ENCODE data around the gene DNAJC3. TPM values are rescaled to one million over a fixed set of nuclear protein-coding genes. Genes with fewer than 3 reads are reported as not detected.

Gene DNAJC3
- total RNA-seq, 1 donor from 2014 or later = 51.7 TPM

DNA sequence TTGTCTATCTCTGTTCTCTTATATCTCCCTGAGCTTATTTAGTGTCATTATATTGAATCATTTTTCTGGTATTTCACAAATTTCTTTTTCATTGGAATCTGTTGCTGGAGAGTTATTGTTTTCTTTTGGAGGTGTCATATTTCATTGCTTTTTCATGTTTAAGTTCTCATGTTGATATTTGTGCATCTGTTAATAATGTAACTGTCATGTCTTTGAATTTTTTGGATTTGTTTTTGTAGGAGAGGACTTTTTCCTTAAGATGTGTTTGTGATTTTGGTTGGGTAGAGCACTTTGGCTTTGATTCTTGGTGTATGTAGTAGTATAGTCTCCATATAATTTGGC, 64.0 kb downstream of the DNAJC3 start:
- H3K27me3 Mint-ChIP-seq (ENCODE audit: low read depth, unreplicated experiment) = no peaks in the 10 kb centered on the region
- H3K4me1 Mint-ChIP-seq (ENCODE audit: low read depth, unreplicated experiment) = peaks cover 5% of the 10 kb centered on the region
- Histone ChIP-seq H3K36me3 (ENCODE audit: insufficient read depth, low read length) (no peaks in the 10 kb centered on the region), H3K4me1 (ENCODE audit: insufficient read depth, low read length) (no peaks in the 10 kb centered on the region), H3K27ac (ENCODE audit: low read depth, low read length) (no peak overlapping the region), H3K79me2 (ENCODE audit: insufficient read depth, low read length) (peaks cover 34% of the 10 kb centered on the region), H2AFZ (ENCODE audit: low read depth, low read length) (no peak overlapping the region), H3K9me3 (ENCODE audit: insufficient read depth, low read depth, low read length) (no peaks in the 10 kb centered on the region), H3K4me3 (ENCODE audit: insufficient read depth, low read depth, low read length) (no peak overlapping the region), H3K27me3 (ENCODE audit: insufficient read depth, low read length) (no peaks in the 10 kb centered on the region), H3K4me2 (ENCODE audit: low read length) (no peak overlapping the region), H3K9ac (ENCODE audit: low read length) (no peak overlapping the region), H4K20me1 (ENCODE audit: insufficient read depth, low read length) (peaks cover 40% of the 10 kb centered on the region)
- no peak for DNase-seq (ENCODE audit: low read depth)
- no peak for FAIRE-seq
- peaks cover 8% of the 10 kb centered on the region for H3K9me3 Mint-ChIP-seq (ENCODE audit: unreplicated experiment)
- peaks cover 6% of the 10 kb centered on the region for H3K36me3 Mint-ChIP-seq (ENCODE audit: low read depth, unreplicated experiment)
- no peak for TF ChIP-seq EZH2 (IDR thresholded peaks at IDR 0.05; ENCODE audit: insufficient read depth, low read length)
- TF ChIP-seq, protein P1, sequence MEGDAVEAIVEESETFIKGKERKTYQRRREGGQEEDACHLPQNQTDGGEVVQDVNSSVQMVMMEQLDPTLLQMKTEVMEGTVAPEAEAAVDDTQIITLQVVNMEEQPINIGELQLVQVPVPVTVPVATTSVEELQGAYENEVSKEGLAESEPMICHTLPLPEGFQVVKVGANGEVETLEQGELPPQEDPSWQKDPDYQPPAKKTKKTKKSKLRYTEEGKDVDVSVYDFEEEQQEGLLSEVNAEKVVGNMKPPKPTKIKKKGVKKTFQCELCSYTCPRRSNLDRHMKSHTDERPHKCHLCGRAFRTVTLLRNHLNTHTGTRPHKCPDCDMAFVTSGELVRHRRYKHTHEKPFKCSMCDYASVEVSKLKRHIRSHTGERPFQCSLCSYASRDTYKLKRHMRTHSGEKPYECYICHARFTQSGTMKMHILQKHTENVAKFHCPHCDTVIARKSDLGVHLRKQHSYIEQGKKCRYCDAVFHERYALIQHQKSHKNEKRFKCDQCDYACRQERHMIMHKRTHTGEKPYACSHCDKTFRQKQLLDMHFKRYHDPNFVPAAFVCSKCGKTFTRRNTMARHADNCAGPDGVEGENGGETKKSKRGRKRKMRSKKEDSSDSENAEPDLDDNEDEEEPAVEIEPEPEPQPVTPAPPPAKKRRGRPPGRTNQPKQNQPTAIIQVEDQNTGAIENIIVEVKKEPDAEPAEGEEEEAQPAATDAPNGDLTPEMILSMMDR (IDR thresholded peaks at IDR 0.05; ENCODE audit: insufficient read depth, low read depth, low read length) = no peak
- no peak overlapping the region for H3K27ac Mint-ChIP-seq (ENCODE audit: unreplicated experiment)
- no peak overlapping the region for H3K4me3 Mint-ChIP-seq (ENCODE audit: unreplicated experiment)

DNA sequence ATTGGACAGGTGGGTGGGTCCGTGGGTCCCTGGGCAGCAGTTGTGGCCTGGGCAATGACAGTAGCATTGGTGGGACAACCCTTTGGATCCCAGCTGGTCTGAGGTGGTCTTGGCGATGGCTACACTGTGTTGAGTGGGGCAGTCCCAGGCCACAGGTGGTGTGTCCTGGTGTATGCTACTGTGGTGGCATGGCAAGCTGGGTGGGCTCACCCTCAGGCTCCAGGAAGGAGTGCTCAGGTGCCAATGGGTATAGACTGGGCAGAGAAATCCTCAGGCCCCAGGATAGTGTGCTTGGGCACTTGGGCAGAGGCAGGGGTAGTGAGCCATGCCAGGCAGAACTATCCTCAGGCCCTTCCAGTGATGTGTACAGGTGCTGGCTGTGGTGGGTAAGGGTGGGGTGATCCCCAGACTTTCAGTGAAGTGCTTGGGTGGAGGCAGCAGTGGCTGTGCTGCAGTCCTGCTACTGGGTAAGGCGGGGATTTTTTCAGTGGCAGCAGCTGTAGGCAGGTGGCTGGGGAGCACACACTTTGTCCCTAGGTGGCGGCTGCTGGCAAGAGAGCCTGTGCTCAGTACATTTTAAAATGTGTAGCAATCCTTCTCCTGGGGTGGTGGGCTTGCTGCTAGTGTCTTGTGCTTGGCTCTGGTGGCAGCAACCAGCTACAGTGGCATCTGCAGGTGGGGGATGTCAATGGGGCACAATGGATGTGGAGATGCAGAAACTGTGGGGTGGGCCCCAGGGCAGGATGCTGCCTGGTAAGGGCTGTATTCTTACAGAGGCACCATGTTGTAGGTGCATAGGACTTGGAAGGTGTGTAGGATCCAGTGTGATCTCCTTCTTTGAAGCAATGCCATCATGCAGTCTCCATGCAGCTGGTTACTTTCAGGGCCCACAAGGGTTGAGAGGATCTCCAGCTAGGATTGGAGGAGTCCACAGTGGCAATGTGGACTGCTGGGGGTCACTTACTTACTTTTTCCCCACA, 64.9 kb downstream of the DNAJC3 start:
- Histone ChIP-seq H3K27ac (ENCODE audit: low read depth, low read length) (no peak overlapping the region), H2AFZ (ENCODE audit: low read depth, low read length) (no peak overlapping the region), H4K20me1 (ENCODE audit: insufficient read depth, low read length) (peaks cover 43% of the 10 kb centered on the region), H3K27me3 (ENCODE audit: insufficient read depth, low read length) (no peaks in the 10 kb centered on the region), H3K9me3 (ENCODE audit: insufficient read depth, low read depth, low read length) (no peaks in the 10 kb centered on the region), H3K36me3 (ENCODE audit: insufficient read depth, low read length) (no peaks in the 10 kb centered on the region), H3K9ac (ENCODE audit: low read length) (no peak overlapping the region), H3K4me3 (ENCODE audit: insufficient read depth, low read depth, low read length) (no peak overlapping the region), H3K4me1 (ENCODE audit: insufficient read depth, low read length) (no peaks in the 10 kb centered on the region), H3K4me2 (ENCODE audit: low read length) (no peak overlapping the region), H3K79me2 (ENCODE audit: insufficient read depth, low read length) (peaks cover 37% of the 10 kb centered on the region)
- Mint-ChIP-seq H3K36me3 (ENCODE audit: low read depth, unreplicated experiment) (peaks cover 6% of the 10 kb centered on the region), H3K27me3 (ENCODE audit: low read depth, unreplicated experiment) (no peaks in the 10 kb centered on the region), H3K9me3 (ENCODE audit: unreplicated experiment) (peaks cover 6% of the 10 kb centered on the region), H3K27ac (ENCODE audit: unreplicated experiment) (no peak overlapping the region), H3K4me1 (ENCODE audit: low read depth, unreplicated experiment) (peaks cover 5% of the 10 kb centered on the region), H3K4me3 (ENCODE audit: unreplicated experiment) (no peak overlapping the region)
- no peak for DNase-seq (ENCODE audit: low read depth)
- TF ChIP-seq EZH2 (IDR thresholded peaks at IDR 0.05; ENCODE audit: insufficient read depth, low read length) = no peak
- TF ChIP-seq, protein P1 (IDR thresholded peaks at IDR 0.05; ENCODE audit: insufficient read depth, low read depth, low read length) = no peak
- FAIRE-seq = no peak

DNA sequence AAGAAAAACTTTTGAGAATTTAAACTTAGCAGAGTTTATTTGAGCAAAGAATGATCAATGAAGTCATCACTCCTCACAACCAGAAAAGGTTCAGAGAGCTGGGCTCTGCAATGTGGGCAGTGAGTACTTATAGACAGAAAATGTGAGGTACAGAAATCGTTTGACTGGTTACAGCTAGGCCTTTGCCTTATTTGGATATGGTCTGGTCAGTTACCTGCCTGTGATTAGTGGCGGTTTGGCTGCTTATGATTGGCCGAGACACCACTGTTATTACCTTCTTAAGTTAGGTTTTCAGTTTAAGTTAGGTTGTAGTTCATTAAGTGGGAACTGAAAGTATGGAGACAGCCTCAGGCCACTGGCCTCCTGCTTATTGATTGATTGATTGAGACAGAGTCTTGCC, 66.3 kb downstream of the DNAJC3 start:
- Histone ChIP-seq H3K4me2 (ENCODE audit: low read length) (no peak overlapping the region), H3K9me3 (ENCODE audit: insufficient read depth, low read depth, low read length) (no peaks in the 10 kb centered on the region), H2AFZ (ENCODE audit: low read depth, low read length) (no peak overlapping the region), H3K36me3 (ENCODE audit: insufficient read depth, low read length) (no peaks in the 10 kb centered on the region), H3K9ac (ENCODE audit: low read length) (no peak overlapping the region), H3K4me1 (ENCODE audit: insufficient read depth, low read length) (no peaks in the 10 kb centered on the region), H4K20me1 (ENCODE audit: insufficient read depth, low read length) (peaks cover 51% of the 10 kb centered on the region), H3K79me2 (ENCODE audit: insufficient read depth, low read length) (peaks cover 40% of the 10 kb centered on the region), H3K4me3 (ENCODE audit: insufficient read depth, low read depth, low read length) (no peak overlapping the region), H3K27me3 (ENCODE audit: insufficient read depth, low read length) (no peaks in the 10 kb centered on the region), H3K27ac (ENCODE audit: low read depth, low read length) (no peak overlapping the region)
- Mint-ChIP-seq H3K9me3 (ENCODE audit: unreplicated experiment) (peaks cover 6% of the 10 kb centered on the region), H3K4me3 (ENCODE audit: unreplicated experiment) (no peak overlapping the region), H3K27ac (ENCODE audit: unreplicated experiment) (no peak overlapping the region), H3K4me1 (ENCODE audit: low read depth, unreplicated experiment) (peaks cover 5% of the 10 kb centered on the region), H3K27me3 (ENCODE audit: low read depth, unreplicated experiment) (no peaks in the 10 kb centered on the region), H3K36me3 (ENCODE audit: low read depth, unreplicated experiment) (peaks cover 9% of the 10 kb centered on the region)
- no peak for TF ChIP-seq EZH2 (IDR thresholded peaks at IDR 0.05; ENCODE audit: insufficient read depth, low read length)
- TF ChIP-seq, protein P1 (IDR thresholded peaks at IDR 0.05; ENCODE audit: insufficient read depth, low read depth, low read length) = no peak
- DNase-seq (ENCODE audit: low read depth) (no peak), FAIRE-seq (no peak)
